IMR-90 (cell line): ENCODE measurements around the gene CCDC12. TPM values are rescaled to one million over a fixed set of nuclear protein-coding genes. Genes with fewer than 3 reads are reported as not detected.

Source experiments
- ATAC-seq: fragments of 200-7000 bp; cut with Tn5 transposase; 2 replicates; pipeline ENCODE4 v1.9.1; 2020; ENCODE audit warnings: low read depth, mild to moderate bottlenecking, moderate library complexity
- BruUV-seq: library from RNA; stranded (reverse); fragments of 400-500 nt; replicated peaks from 2 replicates; lab custom pipeline; 2021; lab: Mats Ljungman, UMichigan
- CTCF ChIA-PET: fragments of 300-600 bp; formaldehyde crosslinking; extraction: SDS; loops from one replicate; lab custom pipeline; 2021; ENCODE audit warnings: antibody characterized with exemption; lab: Yijun Ruan, JAX
- POLR2A ChIA-PET: fragments of 300-600 bp; sonication (Branson Sonifier 250); formaldehyde crosslinking; loops from one replicate; lab custom pipeline; 2022; ENCODE audit warnings: antibody characterized with exemption; ENCODE audit not compliant: unreplicated experiment; lab: Charles Lee
- DNase-seq: peaks from one replicate; pipeline ENCODE4 v3.0.0; 2013
- H2AFZ ChIP-seq: replicated peaks from 2 replicates; pipeline ENCODE3; 2013; ENCODE audit warnings: low read length, mild to moderate bottlenecking; ENCODE audit not compliant: poor library complexity
- H2AK5ac ChIP-seq: 2 replicates; pipeline ENCODE4 v1.6.1; 2013; ENCODE audit warnings: low read depth, low read length, inconsistent platforms
- H2AK9ac ChIP-seq: replicated peaks from 2 replicates; pipeline ENCODE3; 2013; ENCODE audit warnings: mild to moderate bottlenecking, low read depth, low read length, moderate library complexity; ENCODE audit not compliant: poor library complexity
- H2BK120ac ChIP-seq: 2 replicates; pipeline ENCODE4 v1.6.1; 2013; ENCODE audit warnings: low read depth, low read length, inconsistent platforms
- H2BK15ac ChIP-seq: 3 replicates; pipeline ENCODE4 v1.6.1; 2013; ENCODE audit warnings: low read depth, low read length, inconsistent platforms
- H2BK20ac ChIP-seq: 2 replicates; pipeline ENCODE4 v1.6.1; 2013; ENCODE audit warnings: low read depth, mild to moderate bottlenecking, inconsistent platforms, low read length, moderate library complexity
- H2BK5ac ChIP-seq: 2 replicates; pipeline ENCODE4 v1.6.1; 2013; ENCODE audit warnings: mild to moderate bottlenecking, low read depth, low read length, inconsistent platforms; ENCODE audit not compliant: poor library complexity, severe bottlenecking
- H3K14ac ChIP-seq: replicated peaks from 2 replicates; pipeline ENCODE4 v1.6.1; 2013; ENCODE audit warnings: low read depth, low read length, inconsistent platforms
- H3K18ac ChIP-seq: 2 replicates; pipeline ENCODE4 v1.6.1; 2013; ENCODE audit warnings: low read depth, low read length, control low read depth
- H3K23ac ChIP-seq: 2 replicates; pipeline ENCODE4 v1.6.1; 2013; ENCODE audit warnings: low read depth, low read length, inconsistent platforms
- H3K27ac ChIP-seq: 2 replicates; pipeline ENCODE4 v1.5.1; 2013; ENCODE audit warnings: mild to moderate bottlenecking, control low read depth, low read length; ENCODE audit not compliant: insufficient read depth
- H3K27me3 ChIP-seq: 2 replicates; pipeline ENCODE4 v1.6.1; 2013; ENCODE audit warnings: low read length; ENCODE audit not compliant: control insufficient read depth, insufficient read depth
- H3K36me3 ChIP-seq: 2 replicates; pipeline ENCODE4 v1.6.1; 2013; ENCODE audit warnings: low read length, mixed read lengths; ENCODE audit not compliant: control insufficient read depth, insufficient read depth
- H3K4ac ChIP-seq: 2 replicates; pipeline ENCODE4 v1.6.1; 2013; ENCODE audit warnings: low read depth, low read length, inconsistent platforms
- H3K4me1 ChIP-seq: 2 replicates; pipeline ENCODE4 v1.6.1; 2013; ENCODE audit warnings: low read length, mixed read lengths; ENCODE audit not compliant: control insufficient read depth, insufficient read depth
- H3K4me2 ChIP-seq: 2 replicates; pipeline ENCODE4 v1.6.1; 2013; ENCODE audit warnings: low read depth, mild to moderate bottlenecking, control low read depth, low read length, moderate library complexity
- H3K4me3 ChIP-seq: 2 replicates; pipeline ENCODE4 v1.5.1; 2013; ENCODE audit warnings: low read depth, mild to moderate bottlenecking, control low read depth, low read length, moderate library complexity; ENCODE audit not compliant: insufficient read depth
- H3K56ac ChIP-seq: 2 replicates; pipeline ENCODE4 v1.6.1; 2013; ENCODE audit warnings: low read length, inconsistent platforms; ENCODE audit not compliant: insufficient read depth; ENCODE audit errors: extremely low read depth
- H3K79me1 ChIP-seq, 2 experiments: 2 replicates each; pipeline ENCODE4 v1.6.1; 2013; ENCODE audit warnings: low read length in 2 of 2, inconsistent platforms in 1 of 2, low read depth in 1 of 2
- H3K9ac ChIP-seq: 2 replicates; pipeline ENCODE4 v1.6.1; 2013; ENCODE audit warnings: low read depth, low read length, control low read depth
- H3K9me1 ChIP-seq: 2 replicates; pipeline ENCODE4 v1.6.1; 2013; ENCODE audit warnings: low read length, inconsistent platforms; ENCODE audit not compliant: insufficient read depth
- H3K9me3 ChIP-seq: 2 replicates; pipeline ENCODE4 v1.6.1; 2013; ENCODE audit warnings: low read length; ENCODE audit not compliant: control insufficient read depth, insufficient read depth
- H4K20me1 ChIP-seq: 2 replicates; pipeline ENCODE4 v1.6.1; 2013; ENCODE audit warnings: low read length, inconsistent platforms; ENCODE audit not compliant: insufficient read depth
- H4K5ac ChIP-seq: 2 replicates; pipeline ENCODE4 v1.6.1; 2013; ENCODE audit warnings: mild to moderate bottlenecking, low read depth, low read length, control low read depth
- H4K8ac ChIP-seq, 2 experiments: 2 replicates each; pipeline ENCODE4 v1.6.1; 2013; ENCODE audit warnings: low read depth in 2 of 2, low read length in 2 of 2, control low read depth in 1 of 2, inconsistent platforms in 1 of 2
- H4K91ac ChIP-seq: 2 replicates; pipeline ENCODE4 v1.6.1; 2013; ENCODE audit warnings: low read depth, low read length, inconsistent platforms; ENCODE audit not compliant: insufficient read depth
- CHD1 ChIP-seq: IDR thresholded peaks from 2 replicates; pipeline ENCODE4 v1.6.1; 2012; ENCODE audit warnings: low read depth, low read length, improper control_type of control experiment
- FOS ChIP-seq: fragments of 150-350 bp; IDR thresholded peaks from 2 replicates; pipeline ENCODE4 v1.6.1; 2016; ENCODE audit warnings: low read depth, low read length
- MAFK ChIP-seq: IDR thresholded peaks from 2 replicates; pipeline ENCODE4 v1.6.1; 2012; ENCODE audit warnings: low read depth, low read length, improper control_type of control experiment
- NFE2L2 ChIP-seq: fragments of 150-350 bp; IDR thresholded peaks from 2 replicates; pipeline ENCODE4 v1.6.1; 2016; ENCODE audit warnings: low read depth, mild to moderate bottlenecking, low read length
- RCOR1 ChIP-seq: IDR thresholded peaks from 2 replicates; pipeline ENCODE4 v1.6.1; 2012; ENCODE audit warnings: mild to moderate bottlenecking, low read length, improper control_type of control experiment; ENCODE audit not compliant: insufficient replicate concordance
- SMC3 ChIP-seq: fragments of 150-350 bp; IDR thresholded peaks from 2 replicates; pipeline ENCODE4 v1.6.1; 2016; ENCODE audit warnings: low read depth, mild to moderate bottlenecking, antibody characterized with exemption, low read length, moderate library complexity
- WGBS, 2 experiments: methylation state at CpG; one replicate each; pipeline versions ENCODE4 v1.1.5 to v1.1.7; 2013; ENCODE audit warnings: missing lambda C conversion rate in 2 of 2; ENCODE audit not compliant: insufficient read length in 1 of 2; ENCODE audit errors: extremely low coverage in 2 of 2; 5-methylcytosine and 5-hydroxymethylcytosine counted together
- dilution Hi-C: fragments of 300-500 bp; cut with HindIII; formaldehyde crosslinking; loops from one replicate; pipeline ENCODE4 v1.14.3; 2018; ENCODE audit warnings: low sequenced_read_pairs; ENCODE audit not compliant: unreplicated experiment
- in situ Hi-C: fragments of 300-500 bp; cut with MboI; formaldehyde crosslinking; loops from 3 replicates; pipeline ENCODE4 v1.14.3; 2019; ENCODE audit warnings: low sequenced_read_pairs, inconsistent platforms, mixed read lengths
- intact Hi-C: fragments of 100-400 bp; cut with micrococcal nuclease; formaldehyde crosslinking; loops from 2 replicates; pipeline ENCODE4 v1.10.0; 2022
- polyA plus RNA-seq, 3 experiments: library from polyadenylated mRNA; depleted of rRNA; stranded (reverse); fragments of >200 nt; gene quantifications; 2 replicates each; pipeline ENCODE4 v1.2.3, GENCODE V29; 2012; ENCODE audit warnings: low replicate concordance in 1 of 3
- total RNA-seq: library from RNA; depleted of rRNA; stranded (reverse); fragments of >200 nt; gene quantifications from 2 replicates; pipeline ENCODE4 v1.2.3, GENCODE V29; 2012
- TF ChIP-seq, protein P1 (sequence below): fragments of 150-350 bp; IDR thresholded peaks from 2 replicates; pipeline ENCODE4 v1.6.1; 2016; ENCODE audit warnings: low read depth, mild to moderate bottlenecking, low read length, moderate library complexity, borderline replicate concordance

CCDC12 gene
- total and polyA plus RNA-seq, 2 of the 4 experiments (the other 2 are of a cell fraction), result 15.2 to 35.1 TPM

DNA sequence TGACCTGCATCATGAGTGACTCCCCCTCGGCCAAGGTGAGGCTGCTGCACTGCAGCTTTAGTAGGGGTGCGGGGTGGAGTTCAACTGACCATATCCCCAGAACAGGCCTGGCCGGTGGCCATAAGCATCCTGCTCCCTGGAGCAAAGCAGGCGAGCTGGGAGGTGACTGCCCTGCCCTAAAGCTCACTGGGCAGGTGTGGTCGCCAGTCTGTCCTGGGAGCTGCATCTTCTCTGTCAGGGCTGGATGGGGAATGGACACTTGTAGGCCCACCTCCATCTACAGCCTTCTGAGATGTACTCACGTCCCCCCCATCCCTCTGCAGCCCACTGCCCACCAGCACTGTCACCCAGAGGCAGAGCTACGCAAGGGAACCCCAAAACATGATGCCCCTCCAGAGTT, 17.4 kb upstream of the CCDC12 start:
- H2BK5ac ChIP-seq, result no peak overlapping the region
- no peaks in the 10 kb centered on the region for H3K27me3 ChIP-seq
- in situ Hi-C loops (no loop called here), dilution Hi-C loops (no loop called here), intact Hi-C loops (no loop called here)
- ATAC-seq, result no peak
- 0 out of 2 replicates have a peak, but pooled peaks cover 2% of the 10 kb centered on the region for H3K4me1 ChIP-seq
- H3K36me3 ChIP-seq, result no peaks in the 10 kb centered on the region; the same call in 1 of the 2 replicates
- H3K4me3 ChIP-seq, result no peak overlapping the region
- H2BK20ac ChIP-seq, result no peak overlapping the region
- H2AFZ ChIP-seq, result no peak overlapping the region
- no peak overlapping the region for H3K4me2 ChIP-seq
- H3K56ac ChIP-seq, result no peak overlapping the region
- no peak overlapping the region for H3K23ac ChIP-seq
- H4K5ac ChIP-seq, result no peak overlapping the region
- H3K14ac ChIP-seq, result no peak overlapping the region
- no peaks in the 10 kb centered on the region for H3K9me1 ChIP-seq
- no peak overlapping the region for H4K91ac ChIP-seq
- no TSS peak for BruUV-seq
- no peak overlapping the region for H2BK15ac ChIP-seq
- H2BK120ac ChIP-seq, result no peak overlapping the region
- no peak overlapping the region for H3K18ac ChIP-seq
- H2AK9ac ChIP-seq, result no peak overlapping the region
- no peak overlapping the region for H3K9ac ChIP-seq
- no peak overlapping the region for H2AK5ac ChIP-seq
- H3K9me3 ChIP-seq, result no peaks in the 10 kb centered on the region
- H4K20me1 ChIP-seq, result no peaks in the 10 kb centered on the region
- POLR2A ChIA-PET, result no interaction called here
- CTCF ChIA-PET, result no interaction called here
- TF ChIP-seq NFE2L2, result no peak
- TF ChIP-seq RCOR1, result no peak
- TF ChIP-seq FOS, result no peak
- TF ChIP-seq, protein P1, sequence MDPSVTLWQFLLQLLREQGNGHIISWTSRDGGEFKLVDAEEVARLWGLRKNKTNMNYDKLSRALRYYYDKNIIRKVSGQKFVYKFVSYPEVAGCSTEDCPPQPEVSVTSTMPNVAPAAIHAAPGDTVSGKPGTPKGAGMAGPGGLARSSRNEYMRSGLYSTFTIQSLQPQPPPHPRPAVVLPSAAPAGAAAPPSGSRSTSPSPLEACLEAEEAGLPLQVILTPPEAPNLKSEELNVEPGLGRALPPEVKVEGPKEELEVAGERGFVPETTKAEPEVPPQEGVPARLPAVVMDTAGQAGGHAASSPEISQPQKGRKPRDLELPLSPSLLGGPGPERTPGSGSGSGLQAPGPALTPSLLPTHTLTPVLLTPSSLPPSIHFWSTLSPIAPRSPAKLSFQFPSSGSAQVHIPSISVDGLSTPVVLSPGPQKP, result no peak
- TF ChIP-seq SMC3, result no peak
- TF ChIP-seq MAFK, result no peak
- no peak for TF ChIP-seq CHD1
- WGBS, 2 experiments, result 81% methylated on average over 3 of the region's 7 CpGs; no CpG with 5 or more reads in 1 of the 2 experiments
- no peak overlapping the region for H3K27ac ChIP-seq
- H4K8ac ChIP-seq, result no peak overlapping the region
- no peaks in the 10 kb centered on the region for H3K79me1 ChIP-seq
- H3K4ac ChIP-seq, result no peak overlapping the region
- no peak for DNase-seq
